SU-DHL-6 (cell line): ENCODE data around the gene CCNL1.

ENCODE experiments used
- CTCF ChIP-seq: fragments of 200-600 bp; sonication (generic); IDR thresholded peaks from one replicate; pipeline ENCODE4 v1.5.1; 2017; ENCODE audit warnings: antibody characterized with exemption, mild to moderate bottlenecking, low read length, moderate library complexity; ENCODE audit not compliant: insufficient read depth, poor library complexity, severe bottlenecking
- EZH2phosphoT487 ChIP-seq: fragments of 200-600 bp; sonication (generic), shearing (Covaris generic); conservative IDR thresholded peaks from 2 replicates; pipeline ENCODE4 v1.6.1; 2018; ENCODE audit warnings: mild to moderate bottlenecking, antibody characterized with exemption, low read length, moderate library complexity, mixed read lengths

- TF ChIP-seq CTCF (no peak), EZH2phosphoT487 (no peak)
Measured at GRCh38 chr3:157100608-157101396, 59.1 kb downstream of the CCNL1 start.
